ENCODE results near the gene ATAD3A.
A peak's percentile ranks its signal among the peaks of the same experiment; 100 is the strongest.
"Not testable (repeated sequence)": the region's sequence is repeated elsewhere in the genome, so short reads cannot be mapped to it uniquely, and the experiment has no call there.

The ATAD3A gene

DNA sequence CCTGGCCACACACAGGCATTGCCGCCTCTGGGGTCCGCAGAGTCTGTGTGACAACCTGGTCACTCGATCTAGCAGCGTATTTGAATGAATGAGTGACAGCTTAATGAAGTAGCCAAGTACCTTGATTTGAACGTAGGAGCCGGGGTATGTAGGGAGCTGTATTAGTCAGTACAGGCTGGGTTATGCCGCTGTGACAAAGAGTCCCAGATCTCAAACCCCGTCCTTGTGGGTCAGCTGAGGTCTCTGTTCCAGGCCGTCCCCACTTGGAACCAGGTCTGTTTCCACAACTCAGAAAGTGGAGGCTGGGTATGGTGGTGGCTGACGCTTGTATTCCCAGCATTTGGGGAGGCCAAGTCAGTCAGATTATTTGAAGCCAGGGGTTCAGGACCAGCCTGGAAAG lies 20.4 kb upstream of the ATAD3A start:
- Histone ChIP-seq H3K36me3 (ENCODE audit: control insufficient read depth, low read length) (peaks cover 62% of the 10 kb centered on the region), H3K4me3 (ENCODE audit: low read length) (no peak overlapping the region), H3K27ac (ENCODE audit: low read depth, low read length) (no peak overlapping the region), H4K20me1 (ENCODE audit: control insufficient read depth, insufficient read depth, low read depth, low read length) (no peaks in the 10 kb centered on the region), H3F3A (ENCODE audit: control insufficient read depth, insufficient read depth) (no peaks in the 10 kb centered on the region), H3K4me1 (ENCODE audit: control insufficient read depth, low read length) (no peaks in the 10 kb centered on the region), H3K9me2 (replicated peaks; ENCODE audit: control insufficient read depth, low read length) (no peaks in the 10 kb centered on the region), H3K4me2 (ENCODE audit: low read length) (no peak overlapping the region), H3K27me3 (ENCODE audit: control insufficient read depth, low read length) (no peaks in the 10 kb centered on the region), H3K79me2 (ENCODE audit: control insufficient read depth, low read length) (no peaks in the 10 kb centered on the region), H3K9me3 (ENCODE audit: control insufficient read depth, insufficient read depth, low read length) (peaks cover 7% of the 10 kb centered on the region; the same call in 1 of the 2 replicates)
- TF ChIP-seq, protein P1, sequence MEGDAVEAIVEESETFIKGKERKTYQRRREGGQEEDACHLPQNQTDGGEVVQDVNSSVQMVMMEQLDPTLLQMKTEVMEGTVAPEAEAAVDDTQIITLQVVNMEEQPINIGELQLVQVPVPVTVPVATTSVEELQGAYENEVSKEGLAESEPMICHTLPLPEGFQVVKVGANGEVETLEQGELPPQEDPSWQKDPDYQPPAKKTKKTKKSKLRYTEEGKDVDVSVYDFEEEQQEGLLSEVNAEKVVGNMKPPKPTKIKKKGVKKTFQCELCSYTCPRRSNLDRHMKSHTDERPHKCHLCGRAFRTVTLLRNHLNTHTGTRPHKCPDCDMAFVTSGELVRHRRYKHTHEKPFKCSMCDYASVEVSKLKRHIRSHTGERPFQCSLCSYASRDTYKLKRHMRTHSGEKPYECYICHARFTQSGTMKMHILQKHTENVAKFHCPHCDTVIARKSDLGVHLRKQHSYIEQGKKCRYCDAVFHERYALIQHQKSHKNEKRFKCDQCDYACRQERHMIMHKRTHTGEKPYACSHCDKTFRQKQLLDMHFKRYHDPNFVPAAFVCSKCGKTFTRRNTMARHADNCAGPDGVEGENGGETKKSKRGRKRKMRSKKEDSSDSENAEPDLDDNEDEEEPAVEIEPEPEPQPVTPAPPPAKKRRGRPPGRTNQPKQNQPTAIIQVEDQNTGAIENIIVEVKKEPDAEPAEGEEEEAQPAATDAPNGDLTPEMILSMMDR (IDR thresholded peaks at IDR 0.05; ENCODE audit: low read depth, low read length, poor library complexity, severe bottlenecking), result no peak
- TF ChIP-seq EZH2phosphoT487 (IDR thresholded peaks at IDR 0.05; ENCODE audit: borderline replicate concordance, low read length), result no peak

DNA sequence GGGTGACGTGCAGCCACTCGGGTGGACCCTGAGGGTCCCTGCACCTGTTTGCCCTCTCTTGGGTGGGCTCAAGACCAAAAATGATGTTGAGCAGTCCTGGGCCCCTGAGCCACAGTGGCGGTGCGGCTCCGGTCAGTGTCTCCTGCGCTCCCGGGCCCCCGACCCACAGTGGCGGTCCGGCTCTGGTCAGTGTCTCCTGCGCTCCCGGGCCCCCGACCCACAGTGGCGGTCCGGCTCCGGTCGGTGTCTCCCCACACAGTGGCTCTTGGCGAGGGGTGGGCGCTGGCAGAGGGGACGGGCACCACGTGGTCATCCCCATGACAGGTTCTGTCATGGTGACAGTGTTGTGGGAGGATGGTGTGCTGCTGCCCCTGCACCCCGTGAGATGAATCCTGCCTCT lies 17.7 kb upstream of the ATAD3A start:
- H4K20me1 ChIP-seq (ENCODE audit: control insufficient read depth, insufficient read depth, low read depth, low read length); H3K9me3 ChIP-seq (ENCODE audit: control insufficient read depth, insufficient read depth, low read length); H3K27ac ChIP-seq (ENCODE audit: low read depth, low read length); H3K4me1 ChIP-seq (ENCODE audit: control insufficient read depth, low read length); H3F3A ChIP-seq (ENCODE audit: control insufficient read depth, insufficient read depth); H3K4me3 ChIP-seq (ENCODE audit: low read length); H3K4me2 ChIP-seq (ENCODE audit: low read length); H3K27me3 ChIP-seq (ENCODE audit: control insufficient read depth, low read length); H3K9me2 ChIP-seq (replicated peaks; ENCODE audit: control insufficient read depth, low read length); H3K79me2 ChIP-seq (ENCODE audit: control insufficient read depth, low read length): not testable (repeated sequence)
- peaks cover 41% of the 10 kb centered on the region for H3K36me3 ChIP-seq (ENCODE audit: control insufficient read depth, low read length)

DNA sequence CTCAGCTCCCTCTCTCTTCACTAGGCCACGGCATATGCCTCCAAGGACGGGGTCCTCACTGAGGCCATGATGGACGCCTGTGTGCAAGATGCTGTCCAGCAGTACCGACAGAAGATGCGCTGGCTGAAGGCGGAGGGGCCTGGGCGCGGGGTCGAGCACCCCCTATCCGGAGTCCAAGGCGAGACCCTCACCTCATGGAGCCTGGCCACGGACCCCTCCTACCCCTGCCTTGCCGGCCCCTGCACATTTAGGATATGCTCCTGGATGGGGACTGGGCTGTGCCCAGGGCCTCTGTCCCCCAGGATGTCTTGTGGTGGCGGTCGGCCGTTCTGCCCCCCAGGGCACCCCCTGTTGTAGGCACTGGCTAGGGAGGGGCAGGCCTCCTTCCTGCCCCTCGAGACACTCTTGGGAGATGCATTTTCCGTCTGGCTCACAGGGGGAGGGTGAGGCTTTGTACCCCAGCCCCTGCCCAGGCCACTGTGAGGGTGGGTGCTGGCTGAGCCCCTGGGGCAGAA lies 16.4 kb upstream of the ATAD3A start:
- H3K27me3 ChIP-seq (ENCODE audit: control insufficient read depth, low read length), result not testable (repeated sequence)

DNA sequence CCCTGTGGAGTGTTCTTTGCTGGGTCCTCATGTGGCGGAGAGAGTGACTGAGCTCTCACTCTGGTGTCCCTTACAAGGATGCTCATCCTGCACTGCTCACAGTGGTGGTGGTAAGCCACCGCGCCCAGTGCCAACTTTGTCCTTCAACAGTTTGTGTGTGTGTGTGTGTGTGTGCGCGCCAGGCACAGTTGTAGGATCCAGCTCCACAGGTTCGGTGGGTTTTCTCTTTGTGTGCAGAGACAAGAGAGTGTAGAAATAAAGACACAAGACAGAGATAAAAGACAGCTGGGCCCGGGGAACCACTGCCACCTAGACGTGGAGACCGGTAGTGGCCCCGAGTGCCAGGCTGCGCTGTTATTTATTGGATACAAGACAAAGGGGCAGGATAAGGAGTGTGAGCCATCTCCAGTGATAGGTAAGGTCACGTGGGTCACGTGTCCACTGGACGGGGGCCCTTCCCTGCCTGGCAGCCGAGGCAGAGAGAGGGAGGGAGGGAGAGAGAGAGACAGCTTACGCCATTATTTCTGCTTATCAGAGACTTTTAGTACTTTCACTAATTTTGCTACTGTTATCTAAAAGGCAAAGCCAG lies 7.1 kb upstream of the ATAD3A start:
- not testable (repeated sequence) for H3K9me2 ChIP-seq (replicated peaks; ENCODE audit: control insufficient read depth, low read length)
- Histone ChIP-seq H3K4me3 (ENCODE audit: low read length) (peak overlapping the region; percentile 55), H3K27ac (ENCODE audit: low read depth, low read length) (peak overlapping the region; percentile 26; the same call in 1 of the 2 replicates)

More for the DNA sequence above, 16.4 kb upstream of the ATAD3A start:
- H3K36me3 ChIP-seq (ENCODE audit: control insufficient read depth, low read length), result peaks cover 29% of the 10 kb centered on the region
- H4K20me1 ChIP-seq (ENCODE audit: control insufficient read depth, insufficient read depth, low read depth, low read length); H3K9me3 ChIP-seq (ENCODE audit: control insufficient read depth, insufficient read depth, low read length); H3K79me2 ChIP-seq (ENCODE audit: control insufficient read depth, low read length); H3K4me3 ChIP-seq (ENCODE audit: low read length); H3F3A ChIP-seq (ENCODE audit: control insufficient read depth, insufficient read depth); H3K4me2 ChIP-seq (ENCODE audit: low read length); H3K9me2 ChIP-seq (replicated peaks; ENCODE audit: control insufficient read depth, low read length); H3K4me1 ChIP-seq (ENCODE audit: control insufficient read depth, low read length); H3K27ac ChIP-seq (ENCODE audit: low read depth, low read length): not testable (repeated sequence)

DNA sequence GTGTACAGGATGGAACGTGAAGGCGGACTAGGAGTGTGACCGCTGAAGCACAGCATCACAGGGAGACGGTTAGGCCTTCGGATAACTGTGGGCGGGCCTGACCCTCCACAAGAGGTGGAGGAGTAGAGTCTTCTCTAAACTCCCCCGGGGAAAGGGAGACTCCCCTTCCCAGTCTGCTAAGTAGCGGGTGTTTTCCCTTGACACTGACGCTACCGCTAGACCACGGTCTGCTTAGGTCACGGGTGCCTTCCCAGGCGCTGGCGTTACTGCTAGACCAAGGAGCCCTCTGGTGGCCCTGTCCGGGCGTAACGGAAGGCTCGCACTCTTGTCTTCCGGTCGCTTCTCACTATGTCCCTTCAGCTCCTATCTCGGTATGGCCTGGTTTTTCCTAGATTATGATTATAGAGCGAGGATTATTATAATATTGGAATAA lies 6.6 kb upstream of the ATAD3A start:
- not testable (repeated sequence) for H3K9me3 ChIP-seq (ENCODE audit: control insufficient read depth, insufficient read depth, low read length); H3K27me3 ChIP-seq (ENCODE audit: control insufficient read depth, low read length); H4K20me1 ChIP-seq (ENCODE audit: control insufficient read depth, insufficient read depth, low read depth, low read length); H3F3A ChIP-seq (ENCODE audit: control insufficient read depth, insufficient read depth); H3K79me2 ChIP-seq (ENCODE audit: control insufficient read depth, low read length); H3K9me2 ChIP-seq (replicated peaks; ENCODE audit: control insufficient read depth, low read length); H3K36me3 ChIP-seq (ENCODE audit: control insufficient read depth, low read length)
- peaks cover 15% of the 10 kb centered on the region for H3K4me1 ChIP-seq (ENCODE audit: control insufficient read depth, low read length)
- peak overlapping the region; percentile 26; the same call in 1 of the 2 replicates for H3K27ac ChIP-seq (ENCODE audit: low read depth, low read length)
- H3K4me3 ChIP-seq (ENCODE audit: low read length), result peak overlapping the region; percentile 55
- peak overlapping the region; percentile 62 for H3K4me2 ChIP-seq (ENCODE audit: low read length)

More for the DNA sequence above, 7.1 kb upstream of the ATAD3A start:
- not testable (repeated sequence) for H3K79me2 ChIP-seq (ENCODE audit: control insufficient read depth, low read length); H3F3A ChIP-seq (ENCODE audit: control insufficient read depth, insufficient read depth); H3K27me3 ChIP-seq (ENCODE audit: control insufficient read depth, low read length); H4K20me1 ChIP-seq (ENCODE audit: control insufficient read depth, insufficient read depth, low read depth, low read length); H3K36me3 ChIP-seq (ENCODE audit: control insufficient read depth, low read length); H3K9me3 ChIP-seq (ENCODE audit: control insufficient read depth, insufficient read depth, low read length)
- peak overlapping the region; percentile 62 for H3K4me2 ChIP-seq (ENCODE audit: low read length)
- peaks cover 13% of the 10 kb centered on the region for H3K4me1 ChIP-seq (ENCODE audit: control insufficient read depth, low read length)
- TF ChIP-seq, protein P1 (IDR thresholded peaks at IDR 0.05; ENCODE audit: low read depth, low read length, poor library complexity, severe bottlenecking), result peak; percentile 73

DNA sequence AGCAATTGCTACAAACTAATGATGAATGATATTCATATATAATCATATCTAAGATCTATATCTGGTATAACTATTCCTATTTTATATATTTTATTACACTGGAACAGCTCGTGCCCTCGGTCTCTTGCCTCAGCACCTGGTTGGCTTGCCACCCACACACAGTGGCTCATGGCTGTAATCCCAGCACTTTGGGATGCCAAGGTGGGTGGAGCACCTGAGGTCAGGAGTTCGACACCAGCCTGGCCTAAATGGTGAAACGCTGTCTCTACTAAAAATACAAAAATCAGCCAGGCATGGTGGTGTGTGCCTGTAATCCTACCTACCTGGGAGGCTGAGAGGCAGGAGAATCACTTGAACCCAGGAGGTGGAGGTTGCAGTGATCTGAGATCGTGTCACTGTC lies 6.2 kb upstream of the ATAD3A start:
- not testable (repeated sequence) for H3K9me2 ChIP-seq (replicated peaks; ENCODE audit: control insufficient read depth, low read length); H3F3A ChIP-seq (ENCODE audit: control insufficient read depth, insufficient read depth); H4K20me1 ChIP-seq (ENCODE audit: control insufficient read depth, insufficient read depth, low read depth, low read length); H3K9me3 ChIP-seq (ENCODE audit: control insufficient read depth, insufficient read depth, low read length); H3K79me2 ChIP-seq (ENCODE audit: control insufficient read depth, low read length); H3K27ac ChIP-seq (ENCODE audit: low read depth, low read length); H3K27me3 ChIP-seq (ENCODE audit: control insufficient read depth, low read length); H3K36me3 ChIP-seq (ENCODE audit: control insufficient read depth, low read length); H3K4me2 ChIP-seq (ENCODE audit: low read length); H3K4me3 ChIP-seq (ENCODE audit: low read length)
- peaks cover 18% of the 10 kb centered on the region for H3K4me1 ChIP-seq (ENCODE audit: control insufficient read depth, low read length)
